HG03520 (cell line): ENCODE results near the gene NDUFB1.

ENCODE experiments used
- ATAC-seq: cut with Tn5 transposase; IDR thresholded peaks from one replicate; pipeline ENCODE4 v1.9.1; 2021; ENCODE audit warnings: mild to moderate bottlenecking, moderate library complexity; ENCODE audit not compliant: unreplicated experiment

Gene NDUFB1

GRCh38 chr14:92099802-92100201 lies 21.7 kb downstream of the NDUFB1 start:
- no peak for ATAC-seq

GRCh38 chr14:92093320-92093719 lies 28.2 kb downstream of the NDUFB1 start:
- no peak for ATAC-seq

- ATAC-seq: no peak
Measured at GRCh38 chr14:92088494-92088893, 33.0 kb downstream of the NDUFB1 start.

- ATAC-seq: no peak
Measured at GRCh38 chr14:92074555-92074954, 47.0 kb downstream of the NDUFB1 start.
